Ascending aorta (tissue), 2 donors: Measurements from ENCODE around the gene ZSCAN2. TPM values are rescaled to one million over a fixed set of nuclear protein-coding genes. Genes with fewer than 3 reads are reported as not detected.

Source experiments
- DNase-seq, 2 donors: peaks; one replicate each; pipeline ENCODE4 v3.0.0-alpha.2; 2019; ENCODE audit warnings: low spot score in 2 of 2
- H3K27ac ChIP-seq, 2 donors: fragments of 200-600 bp; sonication (generic); one replicate each; pipeline ENCODE4 v1.5.1; 2016 to 2017; ENCODE audit warnings: mild to moderate bottlenecking in 1 of 2
- H3K27me3 ChIP-seq: fragments of 200-600 bp; sonication (generic); one replicate; pipeline ENCODE4 v1.5.1; 2017
- H3K36me3 ChIP-seq, 2 donors: fragments of 200-600 bp; sonication (generic); one replicate each; pipeline ENCODE4 v1.5.1; 2016
- H3K4me1 ChIP-seq, 2 donors: fragments of 200-600 bp; sonication (generic); one replicate each; pipeline ENCODE4 v1.5.1; 2016 to 2017; ENCODE audit warnings: mild to moderate bottlenecking in 1 of 2
- H3K4me3 ChIP-seq, 2 donors: fragments of 200-600 bp; sonication (generic); one replicate each; pipeline ENCODE4 v1.5.1; 2016 to 2017; ENCODE audit warnings: mild to moderate bottlenecking in 1 of 2
- H3K9me3 ChIP-seq, 2 donors: fragments of 200-600 bp; sonication (generic); one replicate each; pipeline ENCODE4 v1.5.1; 2016
- intact Hi-C: fragments of 100-400 bp; cut with DNase I; formaldehyde crosslinking; loops from one replicate; pipeline ENCODE4 v1.15.1; 2023
- total RNA-seq: library from RNA; depleted of rRNA; stranded (reverse); fragments of >200 nt; gene quantifications from one replicate; pipeline ENCODE4 v1.1.0, GENCODE V29; 2016
- TF ChIP-seq, protein P1 (sequence below), 3 experiments: fragments of 200-600 bp in 2 of 3; fragments of 450-650 bp in 1 of 3; sonication (generic) in 2 of 3; IDR thresholded peaks; one replicate each; pipeline ENCODE4 v1.5.1; 2016 to 2019; ENCODE audit warnings: antibody characterized with exemption in 3 of 3, mild to moderate bottlenecking in 1 of 3, moderate library complexity in 1 of 3

The ZSCAN2 gene
- total RNA-seq, 1 donor from 2014 or later, result 4.6 TPM

DNA sequence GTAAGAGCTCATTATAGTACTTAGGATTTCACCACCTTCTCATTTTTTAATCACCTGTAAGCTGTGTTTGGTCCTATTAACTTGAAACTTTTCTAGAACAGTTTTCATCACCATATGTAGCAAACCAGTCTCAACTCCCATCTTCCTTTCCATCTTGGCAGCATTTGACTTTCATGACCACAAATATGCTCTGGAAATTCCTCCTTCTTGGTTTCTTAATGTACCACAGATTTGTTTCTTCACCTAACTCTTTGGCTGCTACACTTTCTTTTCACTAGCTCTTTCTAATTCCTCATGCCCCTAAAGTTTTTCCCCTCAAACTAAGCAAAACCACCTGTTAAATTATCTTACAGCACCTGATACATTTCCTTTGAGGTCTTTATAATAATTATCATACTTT, 70.4 kb downstream of the ZSCAN2 start:
- H3K4me1 ChIP-seq, result no peaks in the 10 kb centered on the region
- no peak overlapping the region for H3K27ac ChIP-seq
- H3K9me3 ChIP-seq, result no peaks in the 10 kb centered on the region
- peaks cover 21 to 51% of the 10 kb centered on the region in 2 donors for H3K36me3 ChIP-seq
- intact Hi-C loops, result no loop called here
- no peak overlapping the region for H3K4me3 ChIP-seq
- H3K27me3 ChIP-seq, result no peaks in the 10 kb centered on the region
- TF ChIP-seq, protein P1, sequence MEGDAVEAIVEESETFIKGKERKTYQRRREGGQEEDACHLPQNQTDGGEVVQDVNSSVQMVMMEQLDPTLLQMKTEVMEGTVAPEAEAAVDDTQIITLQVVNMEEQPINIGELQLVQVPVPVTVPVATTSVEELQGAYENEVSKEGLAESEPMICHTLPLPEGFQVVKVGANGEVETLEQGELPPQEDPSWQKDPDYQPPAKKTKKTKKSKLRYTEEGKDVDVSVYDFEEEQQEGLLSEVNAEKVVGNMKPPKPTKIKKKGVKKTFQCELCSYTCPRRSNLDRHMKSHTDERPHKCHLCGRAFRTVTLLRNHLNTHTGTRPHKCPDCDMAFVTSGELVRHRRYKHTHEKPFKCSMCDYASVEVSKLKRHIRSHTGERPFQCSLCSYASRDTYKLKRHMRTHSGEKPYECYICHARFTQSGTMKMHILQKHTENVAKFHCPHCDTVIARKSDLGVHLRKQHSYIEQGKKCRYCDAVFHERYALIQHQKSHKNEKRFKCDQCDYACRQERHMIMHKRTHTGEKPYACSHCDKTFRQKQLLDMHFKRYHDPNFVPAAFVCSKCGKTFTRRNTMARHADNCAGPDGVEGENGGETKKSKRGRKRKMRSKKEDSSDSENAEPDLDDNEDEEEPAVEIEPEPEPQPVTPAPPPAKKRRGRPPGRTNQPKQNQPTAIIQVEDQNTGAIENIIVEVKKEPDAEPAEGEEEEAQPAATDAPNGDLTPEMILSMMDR (IDR thresholded peaks at IDR 0.05), result no peak
- DNase-seq, result no peak

Other genes starting within 250 kb of the ZSCAN2 start
- gene WDR73, start 53.3 kb downstream of the ZSCAN2 start, total RNA-seq, result 29.5 TPM
- 18.8 TPM for gene NMB, start 57.2 kb downstream of the ZSCAN2 start, total RNA-seq
- 31.6 TPM for gene SEC11A, start 115.1 kb downstream of the ZSCAN2 start, total RNA-seq
- gene ZNF592, start 147.6 kb downstream of the ZSCAN2 start, total RNA-seq, result 36.1 TPM
- 38.0 TPM for gene ALPK3, start 216.3 kb downstream of the ZSCAN2 start, total RNA-seq